Stimulated activated CD8-positive, alpha-beta memory T cell treated with anti-CD3 and anti-CD28 coated beads, Interleukin-12 subunit alpha, Interleukin-12 subunit beta, amount 100 ng/mL, for 24 hours (primary cell): ENCODE data around the gene C1orf74.

ENCODE experiments used
- DNase-seq: peaks from one replicate; pipeline ENCODE4 v3.0.0-alpha.2; 2020; ENCODE audit errors: extremely low read depth

Gene C1orf74

GRCh38 chr1:209772126-209772525 is 12.2 kb downstream of the C1orf74 start:
- no peak for DNase-seq

DNA sequence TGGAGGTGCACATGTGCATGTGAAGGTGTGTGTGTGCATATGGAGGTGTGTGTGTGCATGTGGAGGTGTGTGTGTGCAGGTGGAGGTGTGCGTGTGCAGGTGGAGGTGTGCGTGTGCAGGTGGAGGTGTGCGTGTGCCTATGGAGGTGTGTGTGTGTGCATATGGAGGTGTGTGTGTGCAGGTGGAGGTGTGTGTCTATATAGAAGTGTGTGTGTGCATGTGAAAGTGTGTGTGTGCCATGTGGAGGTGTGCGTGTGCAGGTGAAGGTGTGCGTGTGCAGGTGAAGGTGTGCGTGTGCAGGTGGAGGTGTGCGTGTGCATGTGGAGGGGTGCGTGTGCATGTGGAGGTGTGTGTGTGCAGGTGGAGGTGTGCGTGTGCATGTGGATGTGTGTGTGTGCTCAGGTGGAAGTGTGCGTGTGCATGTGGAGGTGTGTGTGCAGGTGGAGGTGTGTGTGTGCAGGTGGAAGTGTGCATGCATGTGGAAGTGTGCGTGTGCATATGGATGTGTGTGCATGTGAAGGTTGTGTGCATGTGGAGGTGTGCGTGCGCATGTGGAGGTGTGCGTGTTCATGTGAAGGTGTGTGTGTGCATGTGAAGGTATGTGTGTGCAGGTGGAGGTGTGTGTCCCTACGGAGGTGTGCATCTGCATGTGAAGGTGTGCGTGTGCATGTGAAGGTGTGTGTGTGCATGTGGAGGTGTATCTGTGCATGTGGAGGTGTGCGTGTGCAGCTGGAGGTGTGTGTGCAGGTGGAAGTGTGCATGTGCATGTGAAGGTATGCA is 13.5 kb downstream of the C1orf74 start:
- no peak for DNase-seq

DNA sequence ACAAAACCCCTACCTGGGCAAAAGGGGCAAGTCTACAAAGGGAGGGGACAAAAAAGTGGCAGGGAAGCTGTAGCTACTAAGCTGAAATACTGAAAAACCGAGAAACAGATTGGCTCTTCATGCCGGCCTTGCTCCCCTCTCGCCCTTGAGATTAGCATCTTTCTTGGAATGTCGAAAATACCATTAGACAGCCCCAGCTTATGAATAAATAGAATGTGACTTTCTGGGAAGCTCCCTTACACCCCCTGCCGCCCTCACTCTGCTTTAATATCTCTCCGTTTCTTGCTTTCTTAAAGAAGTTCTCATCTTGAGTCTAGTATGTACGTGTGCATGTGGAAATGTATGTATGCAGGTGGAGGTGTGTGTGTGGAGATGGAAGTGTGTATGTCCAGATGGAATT is 14.4 kb downstream of the C1orf74 start:
- no peak for DNase-seq

DNA sequence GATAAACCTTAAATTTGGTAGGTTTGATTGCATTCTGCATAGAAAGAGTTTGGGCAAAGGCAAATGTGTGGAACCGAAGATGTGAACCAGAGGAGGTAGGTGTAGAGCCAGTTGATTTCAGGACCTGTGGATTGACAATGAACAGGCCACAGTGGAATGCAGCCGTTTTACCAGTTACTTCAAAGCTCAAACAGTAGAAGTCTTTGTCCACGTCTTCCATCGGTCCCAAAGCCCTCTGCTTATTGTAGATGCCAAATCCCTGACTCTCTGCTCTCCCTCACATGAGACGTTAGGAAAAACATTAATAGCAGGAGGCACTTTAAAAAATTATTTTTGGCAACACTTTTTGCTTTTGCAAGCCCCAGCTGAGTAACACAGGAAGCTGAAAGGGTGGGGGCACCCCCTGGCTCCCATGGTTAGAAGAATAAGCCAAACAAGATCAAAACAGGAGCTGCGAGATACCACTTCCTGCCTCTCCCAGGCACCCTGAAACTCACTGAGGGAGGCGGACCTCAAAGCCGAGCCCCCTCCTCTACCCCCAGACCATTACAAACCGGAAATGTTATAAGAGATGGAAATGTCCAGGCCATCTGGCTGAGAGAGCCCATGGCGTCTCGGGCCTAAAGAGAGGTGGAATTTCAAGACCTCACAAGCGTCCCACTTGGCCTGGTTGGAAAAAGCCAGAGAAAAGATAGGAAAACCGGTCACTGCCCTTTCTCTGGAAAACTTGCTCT is 15.0 kb downstream of the C1orf74 start:
- peak; percentile 66 for DNase-seq

GRCh38 chr1:209768354-209768774 is 16.0 kb downstream of the C1orf74 start:
- DNase-seq = peak; percentile 65

DNA sequence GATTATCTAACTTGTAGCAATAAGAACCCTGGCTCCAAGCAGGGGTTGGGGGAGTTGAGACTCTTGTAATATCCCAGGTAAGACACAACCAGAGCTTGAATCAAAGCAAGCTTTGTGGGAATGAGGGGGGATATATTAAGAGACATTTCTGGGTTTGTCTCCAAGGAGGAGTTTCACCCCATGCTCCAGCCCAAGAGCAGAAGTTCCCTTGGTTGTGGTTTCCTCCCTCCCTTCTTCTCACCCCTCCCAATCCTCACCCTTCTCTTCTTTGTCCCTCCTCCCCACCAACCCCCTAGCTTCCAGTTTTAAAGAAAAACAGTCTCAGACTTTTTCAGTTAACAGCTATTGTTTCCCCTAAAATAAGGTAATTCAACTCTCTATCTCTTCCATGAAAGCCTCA is 16.7 kb downstream of the C1orf74 start:
- no peak for DNase-seq

DNA sequence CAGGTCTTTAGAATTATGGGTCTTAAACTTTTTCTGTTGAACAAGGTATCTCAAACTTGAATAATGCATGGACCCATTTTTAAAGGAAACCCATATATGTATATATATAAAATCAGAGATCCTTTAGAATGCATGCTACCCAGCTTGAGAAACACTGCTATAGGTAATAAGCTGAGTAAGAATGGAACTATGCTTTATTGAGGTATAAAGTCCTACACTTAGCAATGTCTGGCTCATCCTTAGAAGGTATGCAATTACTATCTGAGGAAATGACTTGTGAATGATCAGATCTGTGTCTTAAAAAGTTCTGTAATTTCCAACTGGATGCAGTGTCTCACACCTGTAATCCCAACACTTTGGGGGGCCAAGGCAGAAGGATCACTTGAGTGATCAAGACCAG is 17.3 kb downstream of the C1orf74 start:
- DNase-seq = no peak

DNA sequence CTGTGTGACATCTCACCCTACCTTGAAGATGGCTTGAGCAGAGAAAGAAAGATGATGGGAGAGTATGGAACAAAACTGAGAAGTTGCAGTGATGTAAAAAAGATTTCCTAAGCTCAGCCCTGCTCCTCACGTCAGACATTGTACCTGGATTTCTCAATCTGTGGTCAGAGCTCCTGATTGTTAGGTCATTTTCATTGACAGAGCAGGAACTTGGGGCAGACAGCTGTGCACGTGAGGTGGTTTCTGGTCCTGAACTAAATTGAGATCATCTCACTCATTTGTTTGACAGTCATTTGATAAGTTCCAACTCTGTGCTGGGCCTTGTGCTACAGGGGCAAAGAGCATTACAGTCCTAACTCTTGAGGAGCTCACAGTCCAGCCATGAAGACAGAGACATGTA is 18.3 kb downstream of the C1orf74 start:
- no peak for DNase-seq

DNA sequence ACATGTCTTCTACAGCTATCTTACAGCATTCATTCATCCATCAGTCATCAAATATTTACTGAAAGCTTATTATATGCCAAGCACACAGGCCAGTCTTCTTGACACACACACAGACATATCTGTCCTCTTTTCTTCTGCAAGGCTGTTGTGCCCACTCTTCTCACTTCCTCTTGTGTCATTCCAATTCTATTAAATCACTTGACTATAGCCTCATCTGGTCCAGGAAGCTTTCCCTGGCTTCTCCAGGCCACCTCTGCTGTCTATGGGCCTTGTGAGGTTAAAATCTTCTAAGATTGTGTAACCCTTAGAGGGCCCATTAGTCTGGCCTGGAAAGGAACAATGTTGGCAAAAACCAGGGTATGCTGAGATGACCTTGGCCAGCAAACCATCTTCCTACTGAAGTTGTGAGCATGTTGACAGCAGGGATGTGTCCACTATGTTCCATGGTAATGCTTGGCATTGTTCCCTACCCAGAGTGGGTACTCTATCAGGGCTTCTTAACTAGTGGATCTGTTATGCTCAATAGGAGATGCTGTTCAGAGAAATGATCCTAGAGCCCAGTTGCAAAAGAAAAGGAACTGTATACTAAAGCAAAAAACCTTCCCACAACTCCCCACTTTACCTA is 23.2 kb downstream of the C1orf74 start:
- no peak for DNase-seq

- no peak for DNase-seq
Observed at GRCh38 chr1:209759829-209760359, 24.5 kb downstream of the C1orf74 start.

GRCh38 chr1:209758400-209758799 is 26.0 kb downstream of the C1orf74 start:
- no peak for DNase-seq

- DNase-seq = no peak
Observed at GRCh38 chr1:209756615-209757445, 27.5 kb downstream of the C1orf74 start.

GRCh38 chr1:209755926-209756614 is 28.3 kb downstream of the C1orf74 start, which contains the start of gene TRAF3IP3:
TRAF3IP3 (plus strand) TSS chr1:209756053; CDS start chr1:209760040, 3,987 bp downstream.
- no peak for DNase-seq

GRCh38 chr1:209755256-209755655 is 29.1 kb downstream of the C1orf74 start:
- no peak for DNase-seq

- no peak for DNase-seq
Observed at GRCh38 chr1:209752890-209753289, 31.5 kb downstream of the C1orf74 start.

- DNase-seq = no peak
Observed at GRCh38 chr1:209751627-209752231, 32.6 kb downstream of the C1orf74 start.

GRCh38 chr1:209749670-209750323 is 34.6 kb downstream of the C1orf74 start:
- no peak for DNase-seq

- DNase-seq = no peak
Observed at GRCh38 chr1:209749205-209749604, 35.2 kb downstream of the C1orf74 start.

DNA sequence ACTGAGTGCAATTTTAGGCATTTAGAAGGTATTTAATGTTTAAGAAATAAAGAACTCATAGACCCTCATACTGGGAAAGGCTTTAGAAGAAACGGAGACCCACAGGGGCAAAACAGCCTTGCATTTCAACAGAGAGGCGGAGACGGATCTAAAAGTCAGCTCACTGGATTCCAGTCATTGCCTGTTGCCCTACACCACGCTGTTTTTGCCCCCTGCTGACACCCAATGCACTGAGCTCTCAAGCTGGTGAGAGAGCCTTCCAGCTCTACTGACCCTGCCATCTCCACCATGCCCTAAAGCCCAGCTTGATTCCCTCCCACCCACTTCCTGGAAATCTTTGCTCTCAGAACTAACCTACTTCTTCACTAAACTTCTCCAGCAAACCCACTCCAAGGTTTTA is 35.7 kb downstream of the C1orf74 start:
- no peak for DNase-seq
